Measurements from ENCODE around the gene OMG. TPM values are rescaled to one million over a fixed set of nuclear protein-coding genes. Genes with fewer than 3 reads are reported as not detected.

The OMG gene
- total and polyA plus RNA-seq, 2 donors (not counting 3 experiments of a cell fraction or from before 2014, with no cell fraction given) = 0.86 TPM; not detected in 1

DNA sequence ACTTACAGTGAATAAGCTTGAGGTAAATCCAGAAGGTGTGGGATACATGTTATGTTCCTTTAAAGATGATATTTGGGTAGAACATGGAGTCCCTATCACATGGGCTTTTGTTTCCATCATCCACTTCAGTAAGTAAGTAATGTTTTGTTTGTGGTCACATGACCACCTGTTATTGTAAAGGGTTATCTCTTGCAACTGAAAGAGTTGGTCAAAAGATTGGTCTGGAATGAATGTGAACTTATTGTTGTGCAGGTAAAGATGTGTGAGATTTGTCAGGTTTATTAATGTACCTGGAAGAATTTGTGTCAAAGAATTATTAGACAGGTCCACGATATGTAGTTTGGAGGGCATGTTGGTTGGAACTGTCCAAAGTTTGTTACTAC lies 1.6 kb downstream of the OMG start:
- no peaks in the 10 kb centered on the region for H3K36me3 ChIP-seq (ENCODE audit: control insufficient read depth in 2 of 2, extremely low read depth in 1 of 2, insufficient read depth in 2 of 2, low read length in 2 of 2)
- no peaks in the 10 kb centered on the region for H3K79me2 ChIP-seq (ENCODE audit: control insufficient read depth, insufficient read depth, low read length)
- H3K4me1 ChIP-seq (ENCODE audit: control insufficient read depth, extremely low read depth, insufficient read depth, low read length) = no peaks in the 10 kb centered on the region
- BruUV-seq (replicated peaks) = no TSS peak
- no peaks in the 10 kb centered on the region for H3K27me3 ChIP-seq (ENCODE audit: control insufficient read depth in 2 of 2, insufficient read depth in 2 of 2, low read length in 2 of 2)
- no peak overlapping the region for H3K4me2 ChIP-seq (ENCODE audit: insufficient read depth, low read length)
- intact Hi-C loops (cut with micrococcal nuclease) (no loop called here), dilution Hi-C loops (cut with MboI; ENCODE audit: extremely low pct_ligation_motif_present, low sequenced_read_pairs) (no loop called here)
- TF ChIP-seq FOS (IDR thresholded peaks at IDR 0.05; ENCODE audit: borderline replicate concordance, insufficient read depth, low read length) = no peak
- no peak for TF ChIP-seq MYC (IDR thresholded peaks at IDR 0.05; ENCODE audit: low read depth, low read length)
- TF ChIP-seq, protein P1, sequence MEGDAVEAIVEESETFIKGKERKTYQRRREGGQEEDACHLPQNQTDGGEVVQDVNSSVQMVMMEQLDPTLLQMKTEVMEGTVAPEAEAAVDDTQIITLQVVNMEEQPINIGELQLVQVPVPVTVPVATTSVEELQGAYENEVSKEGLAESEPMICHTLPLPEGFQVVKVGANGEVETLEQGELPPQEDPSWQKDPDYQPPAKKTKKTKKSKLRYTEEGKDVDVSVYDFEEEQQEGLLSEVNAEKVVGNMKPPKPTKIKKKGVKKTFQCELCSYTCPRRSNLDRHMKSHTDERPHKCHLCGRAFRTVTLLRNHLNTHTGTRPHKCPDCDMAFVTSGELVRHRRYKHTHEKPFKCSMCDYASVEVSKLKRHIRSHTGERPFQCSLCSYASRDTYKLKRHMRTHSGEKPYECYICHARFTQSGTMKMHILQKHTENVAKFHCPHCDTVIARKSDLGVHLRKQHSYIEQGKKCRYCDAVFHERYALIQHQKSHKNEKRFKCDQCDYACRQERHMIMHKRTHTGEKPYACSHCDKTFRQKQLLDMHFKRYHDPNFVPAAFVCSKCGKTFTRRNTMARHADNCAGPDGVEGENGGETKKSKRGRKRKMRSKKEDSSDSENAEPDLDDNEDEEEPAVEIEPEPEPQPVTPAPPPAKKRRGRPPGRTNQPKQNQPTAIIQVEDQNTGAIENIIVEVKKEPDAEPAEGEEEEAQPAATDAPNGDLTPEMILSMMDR (IDR thresholded peaks at IDR 0.05; ENCODE audit: extremely low read depth in 1 of 2, insufficient read depth in 1 of 2, low read depth in 1 of 2, low read length in 2 of 2) = no peak
- TF ChIP-seq POLR2AphosphoS5 (IDR thresholded peaks at IDR 0.05; ENCODE audit: insufficient read depth, low read depth, low read length) = no peak
- no peak for TF ChIP-seq POLR2A (IDR thresholded peaks at IDR 0.05; ENCODE audit: low read depth, low read length)
- no peak for TF ChIP-seq GATA2 (IDR thresholded peaks at IDR 0.05; ENCODE audit: insufficient read depth, insufficient read length, low read depth, low read length)
- TF ChIP-seq JUN (IDR thresholded peaks at IDR 0.05; ENCODE audit: borderline replicate concordance, insufficient read depth, insufficient read length, low read depth) = no peak
- no peak for TF ChIP-seq EZH2 (IDR thresholded peaks at IDR 0.05; ENCODE audit: borderline replicate concordance, low read depth, low read length, severe bottlenecking)
- no peaks in the 10 kb centered on the region for H3K9me3 ChIP-seq (replicated peaks; ENCODE audit: control insufficient read depth, insufficient read depth, low read length)
- no peak for FAIRE-seq
- DNase-seq (ENCODE audit: low read depth, low spot score) = no peak
- POLR2A ChIA-PET = no interaction called here
- H4K20me1 ChIP-seq (replicated peaks; ENCODE audit: control insufficient read depth, extremely low read depth, insufficient read depth, low read length) = no peaks in the 10 kb centered on the region
- no peak overlapping the region for H2AFZ ChIP-seq (ENCODE audit: low read depth, low read length)
- H3K9me1 ChIP-seq (replicated peaks; ENCODE audit: control insufficient read depth, extremely low read depth, insufficient read depth, low read length) = no peaks in the 10 kb centered on the region
- CTCF ChIA-PET = no interaction called here
- no peak overlapping the region for H3K9ac ChIP-seq (replicated peaks; ENCODE audit: extremely low read depth, insufficient read depth, low read length)
- H3K4me3 ChIP-seq (replicated peaks in 1 of 3; ENCODE audit: insufficient read depth in 1 of 3, low read depth in 1 of 3, low read length in 3 of 3) = no peak overlapping the region
- H3K27ac ChIP-seq (ENCODE audit: insufficient read depth, low read depth, low read length) = no peak overlapping the region
